Adrenal gland (tissue), 12 donors: ENCODE data around the gene HELT. TPM values are rescaled to one million over a fixed set of nuclear protein-coding genes. Genes with fewer than 3 reads are reported as not detected.

Experiments used
- DNase-seq, 7 donors: peaks; one replicate each; pipeline ENCODE4 v3.0.0-alpha.2; 2019 to 2020
- H3K27ac ChIP-seq, 5 donors: fragments of 200-600 bp; sonication (generic) in 4 of 5; 1 replicate in 3 of 5; 2 replicates in 2 of 5; pipeline versions ENCODE4 v1.5.1 to v1.8.0; 2016 to 2020; ENCODE audit warnings: mild to moderate bottlenecking in 1 of 5
- H3K27me3 ChIP-seq: fragments of 200-600 bp; 2 replicates; pipeline ENCODE4 v1.8.0; 2021
- H3K36me3 ChIP-seq, 2 donors: fragments of 200-600 bp; replicated peaks in 1 of 2; 1 replicate in 1 of 2; 2 replicates in 1 of 2; pipeline versions ENCODE4 v1.5.1 to v1.8.0; 2018 to 2022
- H3K4me1 ChIP-seq, 2 donors: fragments of 200-600 bp; replicated peaks in 1 of 2; 1 replicate in 1 of 2; 2 replicates in 1 of 2; pipeline versions ENCODE4 v1.5.1 to v1.8.0; 2018 to 2021
- H3K4me3 ChIP-seq, 4 donors: fragments of 200-600 bp; sonication (generic) in 3 of 4; one replicate each; pipeline ENCODE4 v1.5.1; 2016 to 2018
- H3K9me3 ChIP-seq, 3 donors: fragments of 200-600 bp; sonication (generic) in 1 of 3; replicated peaks in 1 of 3; 1 replicate in 2 of 3; 2 replicates in 1 of 3; pipeline versions ENCODE4 v1.5.1 to v1.8.0; 2016 to 2021
- POLR2A ChIP-seq, 2 donors: fragments of 450-650 bp; IDR thresholded peaks; one replicate each; pipeline ENCODE4 v1.6.1; 2017; ENCODE audit warnings: antibody characterized with exemption in 2 of 2, mild to moderate bottlenecking in 2 of 2, moderate library complexity in 1 of 2
- WGBS, 4 donors: extraction: QIAGEN DNeasy Blood & Tissue Kit in 2 of 4; methylation state at CpG; one replicate each; pipeline versions ENCODE4 v1.1.5 to v1.1.7; 2013 to 2017; 5-methylcytosine and 5-hydroxymethylcytosine counted together
- intact Hi-C, 2 donors: fragments of 100-400 bp; cut with DNase I; formaldehyde crosslinking; loops; one replicate each; pipeline versions ENCODE4 v1.14.1 to v1.15.0; 2022 to 2023
- polyA plus RNA-seq, 3 donors: library from polyadenylated mRNA; stranded (reverse); fragments of 200-250 nt in 2 of 3; fragments of 350-450 nt in 1 of 3; fragmentation: Illumina TruSeq in 1 of 3; extraction: RNeasy Lipid Tissue Mini Kit (QIAGEN cat#74804) in 1 of 3; gene quantifications; one replicate each; pipeline ENCODE4 v1.2.3, GENCODE V29; 2013 to 2014
- total RNA-seq, 9 donors: library from RNA; depleted of rRNA in 4 of 9; stranded (reverse); fragments of >200 nt in 4 of 9; fragments of 120-200 nt in 1 of 9; fragmentation: NEBNext Ultra II Directional in 1 of 9; extraction: Animal tissue kit (Norgen Biotek cat#: 25700) in 1 of 9; gene quantifications; one replicate each; pipeline versions ENCODE4 v1.1.0 to v1.2.4, GENCODE V29; 2013 to 2023
- TF ChIP-seq, protein P1 (sequence below), 6 experiments: fragments of 450-650 bp in 4 of 6; fragments of 200-600 bp in 2 of 6; sonication (generic) in 1 of 6; IDR thresholded peaks; 1 replicate in 5 of 6; 2 replicates in 1 of 6; pipeline versions ENCODE4 v1.5.1 to v1.8.0; 2016 to 2021; ENCODE audit warnings: antibody characterized with exemption in 6 of 6, mild to moderate bottlenecking in 2 of 6, moderate library complexity in 1 of 6
- donor health status: healthy with polysubstance abuse.
- donor health status: Bipolar disorder and iron deficiency.
- donor health status: DM: yes; HTN: yes; CAD: no.
- donor health status: DM: no; HTN: no; CAD: no.
- donor health status: DM: no; HTN: no; CAD: no.
- donor health status: DM: yes; HTN: yes; CAD: no.

The HELT gene
- total and polyA plus RNA-seq, 12 donors = not detected

DNA sequence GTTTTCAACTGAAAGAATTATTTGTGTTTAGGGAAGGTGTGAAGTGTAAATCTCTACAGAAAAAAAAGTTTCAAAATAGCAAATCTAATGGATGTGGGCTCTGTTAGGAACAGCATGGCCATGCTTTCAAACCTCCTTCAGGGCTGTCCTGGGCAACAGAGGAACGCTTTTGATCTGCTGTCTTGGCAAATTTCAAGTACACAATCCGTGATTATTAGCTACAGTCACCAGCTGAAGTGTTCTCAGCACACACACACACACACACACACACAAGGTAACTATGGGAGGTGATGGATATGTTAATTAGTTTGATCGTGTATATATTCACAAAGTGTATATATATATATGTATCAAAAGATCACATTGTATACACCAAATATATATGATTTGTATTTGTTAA is 40.5 kb upstream of the HELT start:
- H3K9me3 ChIP-seq = no peaks in the 10 kb centered on the region
- TF ChIP-seq, protein P1, sequence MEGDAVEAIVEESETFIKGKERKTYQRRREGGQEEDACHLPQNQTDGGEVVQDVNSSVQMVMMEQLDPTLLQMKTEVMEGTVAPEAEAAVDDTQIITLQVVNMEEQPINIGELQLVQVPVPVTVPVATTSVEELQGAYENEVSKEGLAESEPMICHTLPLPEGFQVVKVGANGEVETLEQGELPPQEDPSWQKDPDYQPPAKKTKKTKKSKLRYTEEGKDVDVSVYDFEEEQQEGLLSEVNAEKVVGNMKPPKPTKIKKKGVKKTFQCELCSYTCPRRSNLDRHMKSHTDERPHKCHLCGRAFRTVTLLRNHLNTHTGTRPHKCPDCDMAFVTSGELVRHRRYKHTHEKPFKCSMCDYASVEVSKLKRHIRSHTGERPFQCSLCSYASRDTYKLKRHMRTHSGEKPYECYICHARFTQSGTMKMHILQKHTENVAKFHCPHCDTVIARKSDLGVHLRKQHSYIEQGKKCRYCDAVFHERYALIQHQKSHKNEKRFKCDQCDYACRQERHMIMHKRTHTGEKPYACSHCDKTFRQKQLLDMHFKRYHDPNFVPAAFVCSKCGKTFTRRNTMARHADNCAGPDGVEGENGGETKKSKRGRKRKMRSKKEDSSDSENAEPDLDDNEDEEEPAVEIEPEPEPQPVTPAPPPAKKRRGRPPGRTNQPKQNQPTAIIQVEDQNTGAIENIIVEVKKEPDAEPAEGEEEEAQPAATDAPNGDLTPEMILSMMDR (IDR thresholded peaks at IDR 0.05) = no peak
- no peak for TF ChIP-seq POLR2A (IDR thresholded peaks at IDR 0.05)
- intact Hi-C loops = no loop called here
- H3K27me3 ChIP-seq = no peaks in the 10 kb centered on the region
- no peaks in the 10 kb centered on the region for H3K36me3 ChIP-seq
- no peaks in the 10 kb centered on the region for H3K4me1 ChIP-seq
- 55 to 63% (median 62%) methylated on average over 3 of the region's 3 CpGs for WGBS, 4 donors
- H3K27ac ChIP-seq = no peak overlapping the region
- H3K4me3 ChIP-seq = no peak overlapping the region
- DNase-seq = no peak

DNA sequence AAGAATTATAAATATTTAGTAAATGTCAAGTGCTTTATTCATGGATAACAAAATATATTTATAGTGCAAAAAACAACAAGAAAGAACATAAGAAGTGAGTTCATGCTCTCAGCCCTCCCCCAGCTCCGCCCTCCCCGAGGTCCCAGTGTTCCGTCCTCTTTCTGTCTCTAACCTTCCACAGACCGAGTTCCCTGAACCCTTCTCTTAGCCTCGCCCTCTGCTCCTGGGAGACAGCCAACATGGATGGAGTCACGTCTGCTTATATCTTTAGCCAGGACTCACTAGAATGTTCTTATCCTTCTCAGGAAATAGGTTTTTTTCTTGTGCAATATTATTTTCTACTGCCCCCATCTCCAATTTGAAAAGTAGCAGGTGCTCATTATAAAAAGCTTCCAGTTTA is 40.1 kb upstream of the HELT start:
- 31 to 45% (median 37%) methylated on average over 6 of the region's 6 CpGs for WGBS, 4 donors
- Histone ChIP-seq H3K9me3 (no peaks in the 10 kb centered on the region), H3K36me3 (no peaks in the 10 kb centered on the region), H3K4me1 (no peaks in the 10 kb centered on the region), H3K27ac (no peak overlapping the region), H3K27me3 (no peaks in the 10 kb centered on the region), H3K4me3 (no peak overlapping the region)
- TF ChIP-seq POLR2A (IDR thresholded peaks at IDR 0.05) = no peak
- TF ChIP-seq, protein P1 (IDR thresholded peaks at IDR 0.05) = no peak
- peak in 6 of 7 donors; percentile 29 to 54 (median 32) for DNase-seq
- intact Hi-C loops = no loop called here

DNA sequence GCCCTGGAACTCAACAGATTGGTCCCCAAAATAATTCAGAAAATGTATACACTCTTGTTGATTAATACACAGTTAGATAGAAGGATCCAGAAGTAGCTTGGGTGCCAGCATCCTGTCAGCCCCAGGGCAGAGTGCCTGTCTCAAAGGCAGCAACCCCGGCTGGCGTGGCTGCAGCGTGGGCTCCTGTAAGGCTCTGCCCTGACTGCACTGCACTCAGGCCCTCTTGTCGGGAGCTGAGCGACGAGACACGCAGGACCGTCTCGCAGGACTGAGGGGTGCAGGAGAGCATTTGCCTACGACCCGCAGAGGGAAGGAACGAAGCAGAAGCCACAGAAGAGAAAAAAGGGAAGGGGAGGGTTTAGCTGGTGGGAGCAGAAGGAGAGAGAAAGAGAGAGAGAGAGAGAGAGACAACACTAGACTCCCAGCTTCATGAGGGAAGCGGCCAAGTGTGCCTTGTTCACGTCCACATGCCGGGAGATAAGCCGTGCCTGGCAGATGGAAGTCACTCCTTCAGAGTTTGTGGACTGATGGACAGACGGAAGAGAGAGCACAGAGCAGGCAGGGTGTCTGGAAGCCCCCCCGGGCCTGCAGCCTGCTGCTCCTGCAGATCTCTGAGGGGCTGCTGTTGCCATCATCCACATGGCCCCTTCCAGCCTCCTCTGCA is 38.7 kb upstream of the HELT start:
- Histone ChIP-seq H3K9me3 (no peaks in the 10 kb centered on the region), H3K4me1 (no peaks in the 10 kb centered on the region), H3K27me3 (peaks cover 4% of the 10 kb centered on the region), H3K36me3 (no peaks in the 10 kb centered on the region), H3K27ac (no peak overlapping the region), H3K4me3 (no peak overlapping the region)
- TF ChIP-seq, protein P1 (IDR thresholded peaks at IDR 0.05) = no peak
- no peak for TF ChIP-seq POLR2A (IDR thresholded peaks at IDR 0.05)
- intact Hi-C loops = loop anchor here (5.0 to 10.0 kb wide), 2 partner anchors 232 to 235 kb away; no protein-coding TSS in a partner anchor
- 75 to 81% (median 77%) methylated on average over 17 to 18 of the region's 18 CpGs for WGBS, 4 donors
- peak in 1 of 7 donors; percentile 25 for DNase-seq

DNA sequence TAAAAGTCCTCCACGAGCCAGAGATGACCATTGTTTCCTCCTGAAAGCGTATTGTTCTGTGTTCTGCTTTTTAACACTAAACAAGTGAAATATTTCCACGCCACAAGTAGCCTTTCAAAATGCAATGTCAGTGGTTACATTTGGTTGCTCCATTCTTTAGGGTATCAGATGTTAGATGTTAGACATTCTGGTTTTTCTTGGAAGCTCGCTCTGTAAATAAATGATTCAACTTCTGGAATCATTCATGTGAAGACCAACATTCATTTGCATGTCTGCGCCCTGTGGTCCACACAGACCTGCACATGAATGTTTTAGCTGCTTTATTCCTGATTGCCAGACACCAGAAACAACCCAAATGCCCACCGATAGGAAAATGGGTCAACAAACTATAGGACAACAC is 38.0 kb upstream of the HELT start:
- intact Hi-C loops = loop anchor here (5.0 to 10.0 kb wide), 2 partner anchors 233 to 235 kb away; no protein-coding TSS in a partner anchor
- Histone ChIP-seq H3K9me3 (no peaks in the 10 kb centered on the region), H3K36me3 (no peaks in the 10 kb centered on the region), H3K27me3 (peaks cover 4% of the 10 kb centered on the region), H3K4me1 (no peaks in the 10 kb centered on the region), H3K4me3 (no peak overlapping the region), H3K27ac (no peak overlapping the region)
- no peak for TF ChIP-seq POLR2A (IDR thresholded peaks at IDR 0.05)
- TF ChIP-seq, protein P1 (IDR thresholded peaks at IDR 0.05) = no peak
- WGBS, 4 donors = 77 to 83% (median 78%) methylated on average over 6 of the region's 6 CpGs
- DNase-seq = peak in 1 of 7 donors; percentile 6
